Medulla oblongata (tissue), 1 donor: Measurements from ENCODE around the gene CCL7.
"Not testable (repeated sequence)": the region's sequence is repeated elsewhere in the genome, so short reads cannot be mapped to it uniquely, and the experiment has no call there.

Source experiments
- DNase-seq: peaks from one replicate; pipeline ENCODE4 v3.0.0-alpha.2; 2015; ENCODE audit errors: extremely low spot score

Gene CCL7

GRCh38 chr17:34269969-34270368 is at the start of gene CCL7:
Gene CCL7 (plus strand): TSS chr17:34270221. CDS start chr17:34270291, 70 bp downstream.
- DNase-seq = no peak

- DNase-seq = no peak
Measured at GRCh38 chr17:34220752-34221395, 49.1 kb upstream of the CCL7 start.

GRCh38 chr17:34221411-34221810 is 48.6 kb upstream of the CCL7 start:
- no peak for DNase-seq

- no peak for DNase-seq
Measured at GRCh38 chr17:34222722-34223497, 47.1 kb upstream of the CCL7 start.

GRCh38 chr17:34225046-34225445 is 45.0 kb upstream of the CCL7 start:
- DNase-seq = no peak

GRCh38 chr17:34226011-34226743 is 43.8 kb upstream of the CCL7 start:
- no peak for DNase-seq

GRCh38 chr17:34226744-34227034 is 43.3 kb upstream of the CCL7 start:
- DNase-seq = no peak

- DNase-seq = not testable (repeated sequence)
Measured at GRCh38 chr17:34227293-34227692, 42.7 kb upstream of the CCL7 start.

GRCh38 chr17:34227707-34228106 is 42.3 kb upstream of the CCL7 start:
- DNase-seq = no peak

- DNase-seq = no peak
Measured at GRCh38 chr17:34228781-34229180, 41.2 kb upstream of the CCL7 start.

GRCh38 chr17:34230342-34230741 is 39.7 kb upstream of the CCL7 start:
- no peak for DNase-seq

GRCh38 chr17:34234616-34235015 is 35.4 kb upstream of the CCL7 start:
- DNase-seq = no peak

GRCh38 chr17:34235389-34236028 is 34.5 kb upstream of the CCL7 start:
- peak; percentile 45 for DNase-seq

- DNase-seq = no peak
Measured at GRCh38 chr17:34236281-34236892, 33.6 kb upstream of the CCL7 start.

GRCh38 chr17:34237458-34237857 is 32.6 kb upstream of the CCL7 start:
- DNase-seq = no peak

- peak; percentile 78 for DNase-seq
Measured at GRCh38 chr17:34241062-34241461, 29.0 kb upstream of the CCL7 start.

- peak; percentile 69 for DNase-seq
Measured at GRCh38 chr17:34242587-34243363, 27.2 kb upstream of the CCL7 start.

- peak; percentile 54 for DNase-seq
Measured at GRCh38 chr17:34243364-34244320, 26.4 kb upstream of the CCL7 start.

- no peak for DNase-seq
Measured at GRCh38 chr17:34245351-34245905, 24.6 kb upstream of the CCL7 start.

- DNase-seq = peak; percentile 66
Measured at GRCh38 chr17:34246446-34246845, 23.6 kb upstream of the CCL7 start.
